Vagina (tissue), 2 donors: ENCODE measurements around the gene LURAP1L. TPM values are rescaled to one million over a fixed set of nuclear protein-coding genes. Genes with fewer than 3 reads are reported as not detected.

Experiments used
- DNase-seq, 2 donors: peaks; one replicate each; pipeline ENCODE4 v3.0.0-alpha.2; 2017; ENCODE audit errors: extremely low spot score in 2 of 2
- H3K27ac ChIP-seq: fragments of 200-600 bp; sonication (generic); one replicate; pipeline ENCODE4 v1.5.1; 2019
- H3K27me3 ChIP-seq: fragments of 200-600 bp; sonication (generic); one replicate; pipeline ENCODE4 v1.5.1; 2019
- H3K36me3 ChIP-seq, 2 donors: fragments of 200-600 bp; sonication (generic); one replicate each; pipeline ENCODE4 v1.5.1; 2017 to 2019
- H3K4me1 ChIP-seq: fragments of 200-600 bp; sonication (generic); one replicate; pipeline ENCODE4 v1.5.1; 2019
- H3K4me3 ChIP-seq, 2 donors: fragments of 200-600 bp; sonication (generic); 1 replicate in 1 of 2; 2 replicates in 1 of 2; pipeline ENCODE4 v1.5.1; 2016 to 2019
- H3K9me3 ChIP-seq: fragments of 200-600 bp; sonication (generic); one replicate; pipeline ENCODE4 v1.5.1; 2019
- CTCF ChIP-seq, 3 experiments: fragments of 450-650 bp in 2 of 3; fragments of 200-600 bp in 1 of 3; sonication (generic) in 1 of 3; IDR thresholded peaks; one replicate each; pipeline ENCODE4 v1.5.1; 2017 to 2019; ENCODE audit warnings: antibody characterized with exemption in 3 of 3, mild to moderate bottlenecking in 2 of 3, moderate library complexity in 2 of 3
- POLR2A ChIP-seq, 2 donors: fragments of 450-650 bp; IDR thresholded peaks; one replicate each; pipeline ENCODE4 v1.6.1; 2017; ENCODE audit warnings: antibody characterized with exemption in 2 of 2, mild to moderate bottlenecking in 2 of 2, moderate library complexity in 2 of 2
- POLR2AphosphoS5 ChIP-seq, 2 donors: sonication (generic); formaldehyde crosslinking; IDR thresholded peaks; one replicate each; pipeline ENCODE4 v1.9.0; 2017; ENCODE audit warnings: antibody characterized with exemption in 2 of 2, mild to moderate bottlenecking in 2 of 2, low read depth in 1 of 2; ENCODE audit not compliant: insufficient read depth in 1 of 2
- intact Hi-C: fragments of 100-400 bp; cut with DNase I; formaldehyde crosslinking; loops from one replicate; pipeline ENCODE4 v1.15.1; 2023
- total RNA-seq: library from RNA; depleted of rRNA; stranded (reverse); fragments of >200 nt; gene quantifications from one replicate; pipeline ENCODE4 v1.2.3, GENCODE V29; 2016

The LURAP1L gene
- total RNA-seq, 1 donor from 2014 or later: 14.5 TPM

- Histone ChIP-seq H3K36me3 (no peaks in the 10 kb centered on the region), H3K27me3 (no peaks in the 10 kb centered on the region), H3K9me3 (no peaks in the 10 kb centered on the region), H3K4me1 (peaks cover 54% of the 10 kb centered on the region), H3K4me3 (no peak overlapping the region), H3K27ac (peak overlapping the region; percentile 79)
- intact Hi-C loops: loop anchor here (10.0 kb wide), 1 partner anchor 59 kb away; no protein-coding TSS in a partner anchor
- TF ChIP-seq POLR2A (IDR thresholded peaks at IDR 0.05) (no peak), CTCF (IDR thresholded peaks at IDR 0.05) (peak in 1 of 3 experiments; percentile 23), POLR2AphosphoS5 (IDR thresholded peaks at IDR 0.05; ENCODE audit: insufficient read depth in 1 of 2, low read depth in 1 of 2) (peak; percentile 46 to 93)
- no peak for DNase-seq
Measured at GRCh38 chr9:12813960-12814876, 39.4 kb downstream of the LURAP1L start.

GRCh38 chr9:12814877-12815237 lies 40.0 kb downstream of the LURAP1L start:
- Histone ChIP-seq H3K27me3 (no peaks in the 10 kb centered on the region), H3K9me3 (no peaks in the 10 kb centered on the region), H3K36me3 (no peaks in the 10 kb centered on the region), H3K27ac (peak overlapping the region; percentile 79), H3K4me3 (no peak overlapping the region), H3K4me1 (peaks cover 60% of the 10 kb centered on the region)
- no peak for DNase-seq
- TF ChIP-seq POLR2AphosphoS5 (IDR thresholded peaks at IDR 0.05; ENCODE audit: insufficient read depth in 1 of 2, low read depth in 1 of 2) (no peak), POLR2A (IDR thresholded peaks at IDR 0.05) (no peak)
- intact Hi-C loops: loop anchor here (10.0 kb wide), 1 partner anchor 60 kb away; no protein-coding TSS in a partner anchor

- TF ChIP-seq POLR2A (IDR thresholded peaks at IDR 0.05) (no peak), POLR2AphosphoS5 (IDR thresholded peaks at IDR 0.05; ENCODE audit: insufficient read depth in 1 of 2, low read depth in 1 of 2) (no peak), CTCF (IDR thresholded peaks at IDR 0.05) (no peak)
- no peaks in the 10 kb centered on the region for H3K27me3 ChIP-seq
- peak overlapping the region; percentile 79 for H3K27ac ChIP-seq
- H3K9me3 ChIP-seq: no peaks in the 10 kb centered on the region
- DNase-seq: no peak
- no peaks in the 10 kb centered on the region for H3K36me3 ChIP-seq
- H3K4me3 ChIP-seq: no peak overlapping the region
- intact Hi-C loops: loop anchor here (10.0 kb wide), 1 partner anchor 61 kb away; no protein-coding TSS in a partner anchor
- peaks cover 61% of the 10 kb centered on the region for H3K4me1 ChIP-seq
Measured at GRCh38 chr9:12815888-12816287, 41.1 kb downstream of the LURAP1L start.

- intact Hi-C loops: loop anchor here (10.0 kb wide), 1 partner anchor 62 kb away; no protein-coding TSS in a partner anchor
- H3K4me1 ChIP-seq: peaks cover 61% of the 10 kb centered on the region
- H3K4me3 ChIP-seq: no peak overlapping the region
- H3K27me3 ChIP-seq: no peaks in the 10 kb centered on the region
- no peak for DNase-seq
- H3K27ac ChIP-seq: no peak overlapping the region
- no peak for TF ChIP-seq POLR2AphosphoS5 (IDR thresholded peaks at IDR 0.05; ENCODE audit: insufficient read depth in 1 of 2, low read depth in 1 of 2)
- no peak for TF ChIP-seq POLR2A (IDR thresholded peaks at IDR 0.05)
- no peak for TF ChIP-seq CTCF (IDR thresholded peaks at IDR 0.05)
- no peaks in the 10 kb centered on the region for H3K9me3 ChIP-seq
- no peaks in the 10 kb centered on the region for H3K36me3 ChIP-seq
Measured at GRCh38 chr9:12816656-12817101, 41.9 kb downstream of the LURAP1L start.

- no peak for DNase-seq
- no peaks in the 10 kb centered on the region for H3K9me3 ChIP-seq
- no peaks in the 10 kb centered on the region for H3K36me3 ChIP-seq
- H3K4me3 ChIP-seq: no peak overlapping the region
- no peaks in the 10 kb centered on the region for H3K27me3 ChIP-seq
- H3K27ac ChIP-seq: peak overlapping the region; percentile 62
- peak in 1 of 2 donors; percentile 9 for TF ChIP-seq POLR2AphosphoS5 (IDR thresholded peaks at IDR 0.05; ENCODE audit: insufficient read depth in 1 of 2, low read depth in 1 of 2)
- TF ChIP-seq CTCF (IDR thresholded peaks at IDR 0.05): no peak
- TF ChIP-seq POLR2A (IDR thresholded peaks at IDR 0.05): no peak
- peaks cover 54% of the 10 kb centered on the region for H3K4me1 ChIP-seq
- intact Hi-C loops: loop anchor here (10.0 kb wide), 1 partner anchor 63 kb away; no protein-coding TSS in a partner anchor
Measured at GRCh38 chr9:12817702-12818101, 42.9 kb downstream of the LURAP1L start.
